GM19239 (cell line): Measurements from ENCODE around the gene SLC25A12.
"Not testable (repeated sequence)": the region's sequence is repeated elsewhere in the genome, so short reads cannot be mapped to it uniquely, and the experiment has no call there.

Experiments
- DNase-seq: peaks from one replicate; pipeline ENCODE4 v3.0.0; 2011; ENCODE audit warnings: low spot score; ENCODE audit not compliant: insufficient read length
- FAIRE-seq: peaks from 2 replicates; lab custom pipeline; 2011; peaks lifted over from hg19 to GRCh38; lab: Jason Lieb, UNC

SLC25A12 gene

DNA sequence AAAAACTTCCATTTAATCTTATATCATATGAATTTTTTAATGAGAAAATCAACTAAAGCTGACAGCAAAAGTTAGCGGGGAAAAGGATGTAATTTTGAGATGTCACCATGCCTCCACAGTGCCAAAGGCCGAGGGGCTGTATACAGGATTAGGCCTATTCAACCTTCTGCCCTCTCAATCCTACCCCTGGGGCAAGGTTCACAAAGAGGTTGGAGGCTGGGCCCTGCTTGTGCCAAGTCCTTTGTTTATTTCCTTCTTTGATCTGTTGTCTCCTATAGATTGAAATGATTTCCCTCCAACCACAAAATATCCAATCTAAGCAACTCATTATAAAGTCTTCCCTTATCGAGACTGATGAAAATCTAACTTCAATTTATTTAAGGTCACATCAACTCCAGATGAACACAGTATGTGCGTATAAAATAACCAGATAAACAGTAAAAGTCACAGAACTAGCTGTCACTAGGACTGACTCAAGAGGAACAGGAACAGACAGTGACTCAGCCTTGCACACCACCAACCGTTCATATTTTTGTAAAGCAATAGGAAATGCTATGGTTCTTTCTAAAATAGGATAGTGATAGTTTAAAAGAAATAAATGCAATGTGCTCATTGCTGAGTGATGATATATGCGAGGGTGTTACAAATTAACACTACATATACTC lies 95.8 kb downstream of the SLC25A12 start:
- DNase-seq (no peak), FAIRE-seq (no peak)

DNA sequence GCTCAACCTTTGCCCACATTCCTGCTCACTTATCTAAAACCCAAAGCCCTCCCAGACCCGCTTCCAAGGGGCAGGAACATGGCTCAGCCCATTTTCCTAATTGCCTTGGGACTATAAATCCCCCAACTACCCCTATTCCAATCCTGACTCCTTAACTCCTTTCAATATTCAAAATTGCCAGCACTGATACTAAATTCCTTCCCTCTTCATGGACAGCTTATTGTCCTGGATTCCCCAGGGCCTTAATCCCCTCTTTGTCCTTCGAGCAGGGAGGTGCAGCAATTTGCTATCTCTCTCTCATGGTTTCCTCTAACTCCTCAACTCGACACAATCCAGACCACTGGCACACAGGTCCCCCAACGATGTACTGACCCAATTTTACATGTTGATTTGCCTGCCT lies 99.1 kb downstream of the SLC25A12 start:
- no peak for DNase-seq
- FAIRE-seq: no peak

DNA sequence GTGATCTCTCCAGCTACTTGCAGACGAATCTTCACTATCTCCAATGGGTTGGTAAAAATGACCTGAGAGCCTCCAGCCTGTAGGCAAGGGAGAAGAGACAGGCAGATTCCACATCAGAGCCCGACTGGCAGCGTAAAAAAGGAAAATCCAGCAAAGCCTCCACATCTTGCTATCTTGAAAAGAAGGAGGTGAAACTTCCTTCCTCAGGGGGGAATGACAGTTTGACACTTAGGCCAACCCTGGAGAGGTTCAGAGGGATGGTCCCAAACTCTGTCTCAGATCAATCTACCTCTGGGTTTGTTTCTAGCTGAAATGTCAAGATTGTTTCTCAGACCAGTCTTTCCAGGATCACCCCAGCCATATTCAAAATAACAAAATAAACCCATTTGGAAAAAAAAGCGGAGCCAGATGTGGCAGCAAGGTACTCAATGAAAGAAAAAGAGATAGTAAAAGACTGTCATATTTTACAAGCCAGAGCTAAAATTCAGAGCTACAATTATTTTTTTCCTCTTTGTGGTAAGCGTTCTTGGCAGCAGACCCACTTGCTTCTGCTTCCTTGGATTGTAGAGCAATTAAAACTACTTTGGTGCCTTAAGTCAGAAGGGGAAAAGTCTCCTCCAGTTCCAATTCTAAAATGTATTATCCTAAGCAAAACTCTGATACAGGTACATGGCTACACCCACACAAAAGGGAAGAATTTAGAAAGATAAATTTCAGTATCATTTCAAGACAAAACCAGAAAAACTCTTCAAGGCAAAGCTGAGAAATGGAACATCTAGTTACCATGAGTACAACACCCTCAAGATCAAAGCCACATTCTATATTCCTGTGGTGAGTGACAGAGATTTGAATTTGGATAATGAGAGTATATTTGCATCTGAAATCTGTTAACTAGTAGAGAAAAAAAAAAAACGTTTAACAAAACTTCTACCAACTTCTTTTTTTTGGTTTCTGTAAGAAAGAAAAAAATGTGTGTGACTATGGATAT lies 100.1 kb downstream of the SLC25A12 start:
- FAIRE-seq (no peak), DNase-seq (no peak)

DNA sequence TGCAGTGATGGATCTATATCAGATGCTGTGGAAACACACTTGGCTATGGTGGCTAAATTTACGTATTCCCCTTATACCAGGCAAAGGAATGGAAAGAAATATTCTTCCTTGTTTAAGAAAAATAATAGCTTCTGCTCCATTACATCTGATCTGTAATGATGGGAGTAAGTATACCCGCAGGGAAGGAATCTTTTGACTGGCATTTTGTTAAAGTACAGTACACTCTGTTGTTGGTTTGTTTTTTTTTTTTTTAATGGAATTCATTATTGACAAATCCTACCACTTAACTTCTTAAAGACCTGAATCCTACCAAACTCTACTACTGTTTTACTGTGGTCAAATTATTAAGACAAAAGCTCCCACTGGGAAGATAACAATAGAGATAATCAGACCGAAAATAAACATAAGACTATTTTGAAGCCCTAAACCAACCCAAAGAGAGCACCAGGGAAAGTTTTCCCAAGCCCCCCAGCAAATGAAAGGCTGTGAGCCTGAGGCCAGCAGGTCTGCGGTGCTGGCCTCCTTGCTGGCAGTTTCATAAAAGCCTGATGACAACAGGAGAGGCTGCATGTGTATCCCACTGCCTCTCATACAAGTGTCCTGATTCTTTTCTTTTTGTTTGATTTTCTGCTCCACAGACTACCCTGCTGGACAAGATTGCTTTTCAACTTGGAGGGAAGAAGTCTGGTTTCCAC lies 101.0 kb downstream of the SLC25A12 start:
- DNase-seq (no peak), FAIRE-seq (no peak)

DNA sequence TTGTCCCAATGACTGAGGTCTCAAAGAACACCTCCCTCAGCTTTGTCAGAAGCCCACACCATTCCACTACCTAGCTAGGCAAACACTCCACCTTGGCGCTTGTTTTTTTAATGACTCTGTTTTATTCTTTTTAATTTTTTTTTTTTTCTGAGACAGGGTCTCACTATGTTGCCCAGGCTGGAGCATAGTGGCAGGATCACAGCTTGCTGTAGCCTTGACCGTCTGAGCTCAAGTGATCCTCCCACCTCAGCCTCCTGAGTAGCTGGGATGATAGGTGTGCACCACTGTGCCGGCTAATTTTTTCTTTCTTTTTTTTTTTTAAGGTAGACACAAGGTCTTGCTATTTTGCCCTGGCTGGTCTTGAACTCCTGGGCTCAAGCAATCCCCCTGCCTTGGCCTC lies 101.9 kb downstream of the SLC25A12 start:
- DNase-seq (no peak), FAIRE-seq (no peak)

GRCh38 chr2:171791361-171791760 lies 102.7 kb downstream of the SLC25A12 start:
- FAIRE-seq (no peak), DNase-seq (no peak)

- no peak for FAIRE-seq
- no peak for DNase-seq
Observed at GRCh38 chr2:171789956-171790355, 104.1 kb downstream of the SLC25A12 start.

GRCh38 chr2:171788316-171788993 lies 105.6 kb downstream of the SLC25A12 start:
- FAIRE-seq: no peak
- no peak for DNase-seq

- DNase-seq (no peak), FAIRE-seq (no peak)
Observed at GRCh38 chr2:171787333-171788072, 106.5 kb downstream of the SLC25A12 start.

- FAIRE-seq (no peak), DNase-seq (no peak)
Observed at GRCh38 chr2:171785450-171785849, 108.6 kb downstream of the SLC25A12 start.

DNA sequence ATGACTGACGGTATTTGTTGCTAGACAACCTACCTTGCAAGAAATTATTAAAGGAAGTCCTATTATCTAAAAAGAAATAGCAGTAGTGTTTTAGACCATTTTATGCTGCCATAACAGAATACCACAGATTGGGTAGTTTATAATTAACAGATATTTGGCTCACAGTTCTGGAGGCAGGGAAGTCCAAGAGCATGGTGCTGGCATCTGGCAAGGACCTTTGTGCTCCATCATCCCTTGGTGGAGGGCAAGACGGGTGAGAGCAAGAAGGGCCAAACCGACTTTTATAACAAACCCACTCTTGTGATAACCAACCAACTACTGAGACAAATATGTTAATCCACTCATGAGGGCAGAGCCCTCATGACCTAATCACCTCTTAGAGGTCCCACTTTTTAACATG lies 115.5 kb downstream of the SLC25A12 start:
- DNase-seq (no peak), FAIRE-seq (no peak)

DNA sequence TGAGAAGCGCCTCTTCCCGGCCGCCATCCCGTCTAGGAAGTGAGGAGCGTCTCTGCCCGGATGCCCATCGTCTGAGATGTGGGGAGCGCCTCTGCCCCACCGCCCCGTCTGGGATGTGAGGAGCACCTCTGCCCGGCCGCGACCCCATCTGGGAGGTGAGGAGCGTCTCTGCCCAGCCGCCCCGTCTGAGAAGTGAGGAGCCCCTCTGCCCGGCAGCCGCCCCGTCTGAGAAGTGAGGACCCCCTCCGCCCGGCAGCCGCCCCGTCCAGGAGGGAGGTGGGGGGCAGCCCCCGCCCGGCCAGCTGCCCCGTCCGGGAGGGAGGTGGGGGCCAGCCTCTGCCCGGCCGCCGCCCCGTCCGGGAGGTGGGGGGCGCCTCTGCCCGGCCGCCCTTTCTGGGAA lies 119.5 kb downstream of the SLC25A12 start:
- not testable (repeated sequence) for DNase-seq, FAIRE-seq

GRCh38 chr2:171772373-171772772 lies 121.7 kb downstream of the SLC25A12 start:
- no peak for DNase-seq
- FAIRE-seq: no peak

DNA sequence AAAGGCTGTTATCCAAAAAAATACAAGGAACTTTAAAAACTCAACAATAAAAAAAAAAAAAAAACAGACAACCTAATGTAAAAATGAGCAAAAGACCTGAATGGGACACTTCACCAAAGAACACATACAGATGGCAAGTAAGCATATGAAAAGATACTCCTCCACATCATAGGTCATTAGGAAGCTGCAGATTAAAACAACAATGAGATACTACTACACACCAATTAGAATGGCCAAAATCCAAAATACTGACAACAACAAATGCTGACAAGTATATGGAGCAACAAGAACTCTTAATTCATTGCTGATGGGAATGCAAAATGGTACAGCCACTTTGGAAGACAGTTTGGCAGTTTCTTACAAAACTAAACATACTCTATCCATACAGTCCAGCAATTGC lies 122.6 kb downstream of the SLC25A12 start:
- FAIRE-seq: no peak
- DNase-seq: no peak

DNA sequence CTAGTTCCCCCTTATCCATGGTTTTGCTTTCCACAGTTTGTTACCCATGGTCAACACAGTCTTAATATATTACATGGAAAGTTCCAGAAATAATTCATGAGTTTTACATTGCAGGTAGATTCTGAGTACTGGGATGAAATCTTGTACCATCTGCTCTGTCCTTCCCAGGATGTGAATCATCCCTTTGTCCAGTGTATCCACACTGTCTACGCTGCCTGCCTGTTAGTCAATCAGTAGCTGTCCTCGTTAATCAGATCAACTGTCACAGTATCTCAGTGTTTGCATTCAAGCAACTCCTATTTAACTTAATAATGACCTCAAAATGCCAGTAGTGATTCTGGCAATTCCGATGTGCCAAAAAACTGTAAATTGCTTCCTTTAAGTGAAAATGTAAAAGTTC lies 130.4 kb downstream of the SLC25A12 start:
- FAIRE-seq (no peak), DNase-seq (no peak)

DNA sequence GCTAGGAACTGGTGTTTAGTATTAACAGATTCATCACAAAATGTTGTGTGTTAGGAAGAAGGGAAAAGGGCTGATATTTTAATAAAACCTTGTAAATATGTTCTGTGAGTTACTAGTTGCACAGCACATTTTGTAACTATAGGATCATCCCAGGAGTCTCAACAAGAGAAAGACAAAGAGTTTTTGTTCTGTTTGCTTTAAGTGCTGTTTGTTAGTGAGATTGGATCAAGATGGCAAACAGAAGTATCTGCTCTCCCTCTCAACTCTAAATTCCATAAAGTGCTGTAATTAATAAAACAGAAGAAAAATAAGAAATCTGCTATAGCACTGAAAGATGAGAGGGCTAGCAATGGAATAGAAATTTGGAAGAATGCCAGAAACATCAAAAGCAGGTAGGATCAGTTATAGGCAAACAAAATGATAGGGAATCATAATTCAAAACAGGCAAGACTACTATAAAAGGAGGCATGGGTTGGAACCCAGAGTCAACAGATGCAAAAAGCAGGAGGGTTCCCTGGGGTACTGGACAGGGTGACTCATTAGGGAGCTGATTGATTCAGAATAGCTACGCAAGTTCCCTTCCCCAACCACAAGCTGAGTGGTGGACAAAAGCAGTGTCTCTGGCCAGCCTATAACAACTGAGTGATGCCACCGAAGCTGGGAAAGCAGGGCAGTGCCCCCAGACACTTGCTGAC lies 131.0 kb downstream of the SLC25A12 start:
- DNase-seq (no peak), FAIRE-seq (no peak)

- FAIRE-seq, DNase-seq: not testable (repeated sequence)
Observed at GRCh38 chr2:171761176-171761575, 132.9 kb downstream of the SLC25A12 start.

GRCh38 chr2:171758762-171759161 lies 135.3 kb downstream of the SLC25A12 start:
- DNase-seq, FAIRE-seq: not testable (repeated sequence)
